SJSA1 (cell line): ENCODE results near the gene TP53TG5. TPM values are rescaled to one million over a fixed set of nuclear protein-coding genes. Genes with fewer than 3 reads are reported as not detected.
"Not testable (repeated sequence)": the region's sequence is repeated elsewhere in the genome, so short reads cannot be mapped to it uniquely, and the experiment has no call there.

Experiments used
- DNase-seq, 2 experiments: peaks; one replicate each; pipeline ENCODE4 v3.0.0-alpha.2; 2015 to 2020; ENCODE audit warnings: low spot score in 2 of 2, low read depth in 1 of 2
- H3K27ac ChIP-seq: fragments of 250-450 bp; sonication (Bioruptor Pico); 2 replicates; pipeline ENCODE4 v1.5.1; 2020; ENCODE audit warnings: mild to moderate bottlenecking, moderate library complexity
- H3K27me3 ChIP-seq: fragments of 250-450 bp; sonication (Bioruptor Pico); replicated peaks from 2 replicates; pipeline ENCODE4 v1.5.1; 2020; ENCODE audit warnings: mild to moderate bottlenecking, moderate library complexity
- H3K36me3 ChIP-seq: fragments of 250-450 bp; sonication (Bioruptor Pico); 2 replicates; pipeline ENCODE4 v1.5.1; 2020; ENCODE audit warnings: mild to moderate bottlenecking
- H3K4me1 ChIP-seq: fragments of 250-450 bp; sonication (Bioruptor Pico); replicated peaks from 2 replicates; pipeline ENCODE4 v1.6.1; 2021; ENCODE audit warnings: mild to moderate bottlenecking
- H3K4me3 ChIP-seq: fragments of 250-450 bp; sonication (Bioruptor Pico); 2 replicates; pipeline ENCODE4 v1.5.1; 2020; ENCODE audit warnings: mild to moderate bottlenecking
- H3K9me3 ChIP-seq: fragments of 250-450 bp; sonication (Bioruptor Pico); replicated peaks from 2 replicates; pipeline ENCODE4 v1.5.1; 2020; ENCODE audit warnings: mild to moderate bottlenecking
- total RNA-seq: library from RNA; depleted of rRNA; stranded (reverse); fragments of >200 nt; shearing (Covaris generic); gene quantifications from 2 replicates; pipeline ENCODE4 v1.2.3, GENCODE V29; 2014

The TP53TG5 gene
- total RNA-seq, 1 experiment from 2014 or later = not detected

- Histone ChIP-seq H3K4me1 (peaks cover 61% of the 10 kb centered on the region), H3K27ac (peak overlapping the region; percentile 13), H3K27me3 (no peaks in the 10 kb centered on the region)
Observed at GRCh38 chr20:45355209-45356084, 22.7 kb downstream of the TP53TG5 start.

GRCh38 chr20:45354423-45355208 is 23.5 kb downstream of the TP53TG5 start:
- peak in 1 of 2 experiments; percentile 28 for DNase-seq
- Histone ChIP-seq H3K27ac (peak overlapping the region; percentile 13), H3K27me3 (no peaks in the 10 kb centered on the region), H3K36me3 (no peaks in the 10 kb centered on the region), H3K9me3 (no peaks in the 10 kb centered on the region), H3K4me1 (peaks cover 54% of the 10 kb centered on the region), H3K4me3 (no peak overlapping the region)

More at GRCh38 chr20:45355209-45356084, 22.7 kb downstream of the TP53TG5 start:
- DNase-seq = peak in 1 of 2 experiments; percentile 61
- H3K36me3 ChIP-seq = no peaks in the 10 kb centered on the region
- no peaks in the 10 kb centered on the region for H3K9me3 ChIP-seq
- no peak overlapping the region for H3K4me3 ChIP-seq

- Histone ChIP-seq H3K27me3 (no peaks in the 10 kb centered on the region), H3K27ac (no peak overlapping the region), H3K4me1 (peaks cover 54% of the 10 kb centered on the region), H3K36me3 (no peaks in the 10 kb centered on the region), H3K9me3 (no peaks in the 10 kb centered on the region), H3K4me3 (no peak overlapping the region)
- no peak for DNase-seq
Observed at GRCh38 chr20:45353746-45354145, 24.4 kb downstream of the TP53TG5 start.

GRCh38 chr20:45352729-45353128 is 25.4 kb downstream of the TP53TG5 start:
- no peak overlapping the region for H3K27ac ChIP-seq
- H3K4me1 ChIP-seq = peaks cover 49% of the 10 kb centered on the region
- H3K27me3 ChIP-seq = no peaks in the 10 kb centered on the region
- H3K9me3 ChIP-seq = no peaks in the 10 kb centered on the region; the same call in 1 of the 2 replicates
- no peak overlapping the region for H3K4me3 ChIP-seq
- DNase-seq = no peak
- peaks cover 4% of the 10 kb centered on the region for H3K36me3 ChIP-seq

- not testable (repeated sequence) for H3K27ac ChIP-seq, H3K9me3 ChIP-seq, DNase-seq, H3K4me3 ChIP-seq, H3K27me3 ChIP-seq
- Histone ChIP-seq H3K4me1 (peaks cover 59% of the 10 kb centered on the region), H3K36me3 (peaks cover 12% of the 10 kb centered on the region)
Observed at GRCh38 chr20:45350795-45351194, 27.3 kb downstream of the TP53TG5 start.

GRCh38 chr20:45350217-45350616 is 27.9 kb downstream of the TP53TG5 start:
- Histone ChIP-seq H3K27ac (no peak overlapping the region), H3K9me3 (no peaks in the 10 kb centered on the region; the same call in 1 of the 2 replicates), H3K4me1 (peaks cover 59% of the 10 kb centered on the region), H3K27me3 (no peaks in the 10 kb centered on the region), H3K36me3 (peaks cover 12% of the 10 kb centered on the region), H3K4me3 (no peak overlapping the region)
- no peak for DNase-seq

GRCh38 chr20:45347936-45348778 is 30.0 kb downstream of the TP53TG5 start, which contains the start of gene SDC4:
SDC4 (minus strand) TSS chr20:45348424; CDS start chr20:45348384, 40 bp downstream.
- peaks cover 30% of the 10 kb centered on the region for H3K36me3 ChIP-seq
- H3K9me3 ChIP-seq = no peaks in the 10 kb centered on the region; the same call in 1 of the 2 replicates
- no peaks in the 10 kb centered on the region for H3K27me3 ChIP-seq
- H3K27ac ChIP-seq = peak within 1 kb of the TSS; percentile 90
- H3K4me1 ChIP-seq = peaks cover 60% of the 10 kb centered on the region
- H3K4me3 ChIP-seq = peak within 1 kb of the TSS; percentile 85
- peak; percentile 75 to 88 for DNase-seq

GRCh38 chr20:45347297-45347935 is 30.7 kb downstream of the TP53TG5 start:
- DNase-seq = no peak
- H3K4me3 ChIP-seq = peak overlapping the region; percentile 85
- peak overlapping the region; percentile 90 for H3K27ac ChIP-seq
- no peaks in the 10 kb centered on the region; the same call in 1 of the 2 replicates for H3K9me3 ChIP-seq
- H3K27me3 ChIP-seq = no peaks in the 10 kb centered on the region
- peaks cover 35% of the 10 kb centered on the region for H3K36me3 ChIP-seq
- H3K4me1 ChIP-seq = peaks cover 68% of the 10 kb centered on the region

- H3K27ac ChIP-seq = peak overlapping the region; percentile 90
- peaks cover 73% of the 10 kb centered on the region for H3K4me1 ChIP-seq
- no peaks in the 10 kb centered on the region for H3K27me3 ChIP-seq
- peaks cover 38% of the 10 kb centered on the region for H3K36me3 ChIP-seq
- peak overlapping the region; percentile 85 for H3K4me3 ChIP-seq
- no peak for DNase-seq
- H3K9me3 ChIP-seq = no peaks in the 10 kb centered on the region; the same call in 1 of the 2 replicates
Observed at GRCh38 chr20:45346851-45347250, 31.3 kb downstream of the TP53TG5 start.

- Histone ChIP-seq H3K4me1 (peaks cover 77% of the 10 kb centered on the region), H3K27me3 (no peaks in the 10 kb centered on the region), H3K36me3 (peaks cover 41% of the 10 kb centered on the region), H3K27ac (no peak overlapping the region; the same call in 1 of the 2 replicates), H3K4me3 (peak overlapping the region; percentile 85), H3K9me3 (no peaks in the 10 kb centered on the region; the same call in 1 of the 2 replicates)
- DNase-seq = no peak
Observed at GRCh38 chr20:45346291-45346718, 31.8 kb downstream of the TP53TG5 start.

- Histone ChIP-seq H3K27me3 (no peaks in the 10 kb centered on the region), H3K4me3 (no peak overlapping the region), H3K36me3 (peaks cover 50% of the 10 kb centered on the region), H3K27ac (peak overlapping the region; percentile 81), H3K4me1 (peaks cover 80% of the 10 kb centered on the region), H3K9me3 (no peaks in the 10 kb centered on the region; the same call in 1 of the 2 replicates)
- no peak for DNase-seq
Observed at GRCh38 chr20:45345104-45345936, 32.8 kb downstream of the TP53TG5 start.
